ENCODE data around the gene FRMD4A. TPM values are rescaled to one million over a fixed set of nuclear protein-coding genes. Genes with fewer than 3 reads are reported as not detected.

FRMD4A gene
- total RNA-seq, 1 experiment from 2014 or later = 7.1 TPM

DNA sequence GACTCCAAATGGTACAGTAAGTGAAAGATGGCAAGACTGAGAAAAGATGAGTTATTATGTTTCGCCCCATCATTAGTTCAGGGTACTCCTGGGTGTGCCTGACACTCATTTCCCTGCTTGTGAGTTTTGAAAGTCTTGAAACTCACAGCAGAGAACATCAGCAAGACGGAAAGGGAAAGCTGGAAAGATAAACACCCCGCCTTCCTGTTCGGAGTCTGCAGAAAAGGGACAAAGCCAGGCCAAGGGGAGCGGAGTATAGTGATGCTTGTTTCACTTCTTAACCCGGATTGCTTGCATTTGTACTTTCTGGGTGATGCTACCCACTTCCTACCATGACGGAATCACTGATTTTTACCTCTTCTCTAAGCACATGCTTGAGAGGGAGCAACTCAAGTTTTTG is 294.5 kb downstream of the FRMD4A start:
- no peaks in the 10 kb centered on the region for H4K20me1 ChIP-seq (ENCODE audit: low read length)
- no peak overlapping the region for H3K4me2 ChIP-seq (ENCODE audit: low read length)
- H3K27ac ChIP-seq (ENCODE audit: low read length) = no peak overlapping the region
- TF ChIP-seq, protein P1, sequence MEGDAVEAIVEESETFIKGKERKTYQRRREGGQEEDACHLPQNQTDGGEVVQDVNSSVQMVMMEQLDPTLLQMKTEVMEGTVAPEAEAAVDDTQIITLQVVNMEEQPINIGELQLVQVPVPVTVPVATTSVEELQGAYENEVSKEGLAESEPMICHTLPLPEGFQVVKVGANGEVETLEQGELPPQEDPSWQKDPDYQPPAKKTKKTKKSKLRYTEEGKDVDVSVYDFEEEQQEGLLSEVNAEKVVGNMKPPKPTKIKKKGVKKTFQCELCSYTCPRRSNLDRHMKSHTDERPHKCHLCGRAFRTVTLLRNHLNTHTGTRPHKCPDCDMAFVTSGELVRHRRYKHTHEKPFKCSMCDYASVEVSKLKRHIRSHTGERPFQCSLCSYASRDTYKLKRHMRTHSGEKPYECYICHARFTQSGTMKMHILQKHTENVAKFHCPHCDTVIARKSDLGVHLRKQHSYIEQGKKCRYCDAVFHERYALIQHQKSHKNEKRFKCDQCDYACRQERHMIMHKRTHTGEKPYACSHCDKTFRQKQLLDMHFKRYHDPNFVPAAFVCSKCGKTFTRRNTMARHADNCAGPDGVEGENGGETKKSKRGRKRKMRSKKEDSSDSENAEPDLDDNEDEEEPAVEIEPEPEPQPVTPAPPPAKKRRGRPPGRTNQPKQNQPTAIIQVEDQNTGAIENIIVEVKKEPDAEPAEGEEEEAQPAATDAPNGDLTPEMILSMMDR (conservative IDR thresholded peaks at IDR 0.05; ENCODE audit: low read depth, low read length) = no peak
- TF ChIP-seq EZH2phosphoT487 (IDR thresholded peaks at IDR 0.05; ENCODE audit: borderline replicate concordance, low read length) (no peak), EZH2 (IDR thresholded peaks at IDR 0.05; ENCODE audit: low read length, unreplicated experiment) (no peak)
- ATAC-seq (no peak), DNase-seq (no peak)
- no peaks in the 10 kb centered on the region for H3K4me1 ChIP-seq (ENCODE audit: insufficient read depth, low read length)
- no peak overlapping the region for H3K4me3 ChIP-seq (ENCODE audit: low read length)
- BruUV-seq (replicated peaks) = no TSS peak
- no peaks in the 10 kb centered on the region for H3K9me2 ChIP-seq (replicated peaks; ENCODE audit: low read length)
- H3K9me3 ChIP-seq (ENCODE audit: low read length) = no peaks in the 10 kb centered on the region
- H3K79me2 ChIP-seq (ENCODE audit: low read length) = no peaks in the 10 kb centered on the region
- H2AFZ ChIP-seq (ENCODE audit: low read length) = no peak overlapping the region
- ChIA-PET CTCF (no interaction called here), POLR2A (ENCODE audit: unreplicated experiment) (no interaction called here)
- no peaks in the 10 kb centered on the region for H3K27me3 ChIP-seq (ENCODE audit: low read length)
- no peaks in the 10 kb centered on the region for H3K36me3 ChIP-seq (ENCODE audit: low read depth, low read length)
- H3F3A ChIP-seq (ENCODE audit: low read length, unreplicated experiment) = no peaks in the 10 kb centered on the region
- intact Hi-C loops (cut with micrococcal nuclease) = no loop called here
- no peak overlapping the region for H3K9ac ChIP-seq (ENCODE audit: low read length)

DNA sequence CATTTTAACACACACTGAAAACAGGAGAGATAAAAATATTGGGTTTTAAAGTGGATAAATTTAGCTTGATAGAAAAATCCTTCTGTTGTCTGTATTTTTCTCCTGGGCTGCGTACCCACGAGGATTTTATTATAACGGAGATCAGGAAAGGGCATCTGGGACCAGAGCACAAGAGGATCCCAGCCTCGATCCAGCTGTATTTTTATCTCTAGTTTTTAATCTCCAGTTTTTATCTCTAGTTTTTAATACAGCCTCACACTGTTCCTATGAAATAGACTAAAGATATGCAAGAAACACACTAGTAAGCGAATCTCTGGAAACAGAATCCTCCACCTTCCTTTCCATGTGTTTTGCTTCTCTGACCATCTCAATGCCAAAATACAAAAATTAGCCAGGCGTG is 295.2 kb downstream of the FRMD4A start:
- intact Hi-C loops (cut with micrococcal nuclease) = no loop called here
- CTCF ChIA-PET = no interaction called here
- Histone ChIP-seq H3K4me1 (ENCODE audit: insufficient read depth, low read length) (no peaks in the 10 kb centered on the region), H4K20me1 (ENCODE audit: low read length) (no peaks in the 10 kb centered on the region), H3K9ac (ENCODE audit: low read length) (no peak overlapping the region), H3K4me2 (ENCODE audit: low read length) (no peak overlapping the region), H3K36me3 (ENCODE audit: low read depth, low read length) (no peaks in the 10 kb centered on the region), H3K9me3 (ENCODE audit: low read length) (no peaks in the 10 kb centered on the region), H3K27me3 (ENCODE audit: low read length) (no peaks in the 10 kb centered on the region), H3K27ac (ENCODE audit: low read length) (no peak overlapping the region), H3K9me2 (replicated peaks; ENCODE audit: low read length) (no peaks in the 10 kb centered on the region), H3K79me2 (ENCODE audit: low read length) (no peaks in the 10 kb centered on the region), H2AFZ (ENCODE audit: low read length) (no peak overlapping the region), H3K4me3 (ENCODE audit: low read length) (no peak overlapping the region), H3F3A (ENCODE audit: low read length, unreplicated experiment) (no peaks in the 10 kb centered on the region)
- ATAC-seq (no peak), DNase-seq (no peak)
- no TSS peak for BruUV-seq (replicated peaks)
- TF ChIP-seq, protein P1 (conservative IDR thresholded peaks at IDR 0.05; ENCODE audit: low read depth, low read length) = no peak
- no peak for TF ChIP-seq EZH2phosphoT487 (IDR thresholded peaks at IDR 0.05; ENCODE audit: borderline replicate concordance, low read length)
- TF ChIP-seq EZH2 (IDR thresholded peaks at IDR 0.05; ENCODE audit: low read length, unreplicated experiment) = no peak
- POLR2A ChIA-PET (ENCODE audit: unreplicated experiment) = no interaction called here

DNA sequence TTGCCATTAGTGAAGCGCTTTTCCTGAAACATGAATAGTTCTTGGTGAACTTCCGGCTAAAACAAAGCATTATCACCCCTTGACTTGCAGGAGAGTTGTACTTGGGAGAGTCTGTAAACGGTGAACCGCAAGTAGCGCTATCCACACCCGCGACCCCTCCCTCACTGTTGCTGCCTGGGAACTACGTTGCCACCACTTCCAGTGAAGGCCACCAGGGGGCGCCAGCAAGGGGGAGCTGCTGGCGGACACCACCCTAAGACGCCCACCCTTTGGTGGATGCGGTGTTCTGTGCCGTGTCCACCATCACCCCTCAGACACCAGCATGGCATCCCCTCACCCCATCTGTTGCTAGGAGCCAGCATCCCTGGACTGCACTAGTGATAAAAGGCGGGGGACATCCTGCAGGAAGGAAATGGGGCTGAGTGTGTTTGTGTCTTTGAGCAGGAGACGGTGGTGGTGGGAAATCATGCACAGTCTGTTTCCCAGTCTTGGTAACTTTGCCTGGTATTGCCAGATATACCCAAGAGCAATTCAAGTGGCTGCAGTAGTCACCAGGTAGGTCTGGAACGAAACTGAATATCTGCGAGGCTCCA is 298.2 kb downstream of the FRMD4A start:
- BruUV-seq (replicated peaks) = no TSS peak
- Histone ChIP-seq H3K4me3 (ENCODE audit: low read length) (no peak overlapping the region), H3K9me3 (ENCODE audit: low read length) (no peaks in the 10 kb centered on the region), H4K20me1 (ENCODE audit: low read length) (no peaks in the 10 kb centered on the region), H3K4me1 (ENCODE audit: insufficient read depth, low read length) (no peaks in the 10 kb centered on the region), H3K36me3 (ENCODE audit: low read depth, low read length) (no peaks in the 10 kb centered on the region), H3K27ac (ENCODE audit: low read length) (no peak overlapping the region), H3K79me2 (ENCODE audit: low read length) (no peaks in the 10 kb centered on the region), H3F3A (ENCODE audit: low read length, unreplicated experiment) (no peaks in the 10 kb centered on the region), H3K9ac (ENCODE audit: low read length) (no peak overlapping the region), H2AFZ (ENCODE audit: low read length) (no peak overlapping the region), H3K27me3 (ENCODE audit: low read length) (no peaks in the 10 kb centered on the region), H3K4me2 (ENCODE audit: low read length) (no peak overlapping the region), H3K9me2 (replicated peaks; ENCODE audit: low read length) (no peaks in the 10 kb centered on the region)
- POLR2A ChIA-PET (ENCODE audit: unreplicated experiment) = no interaction called here
- intact Hi-C loops (cut with micrococcal nuclease) = no loop called here
- ATAC-seq = no peak
- no peak for DNase-seq
- CTCF ChIA-PET = no interaction called here
- TF ChIP-seq, protein P1 (conservative IDR thresholded peaks at IDR 0.05; ENCODE audit: low read depth, low read length) = peak; percentile 59
- no peak for TF ChIP-seq EZH2 (IDR thresholded peaks at IDR 0.05; ENCODE audit: low read length, unreplicated experiment)
- TF ChIP-seq EZH2phosphoT487 (IDR thresholded peaks at IDR 0.05; ENCODE audit: borderline replicate concordance, low read length) = no peak
